ENCODE results near the gene NGB.

NGB gene

DNA sequence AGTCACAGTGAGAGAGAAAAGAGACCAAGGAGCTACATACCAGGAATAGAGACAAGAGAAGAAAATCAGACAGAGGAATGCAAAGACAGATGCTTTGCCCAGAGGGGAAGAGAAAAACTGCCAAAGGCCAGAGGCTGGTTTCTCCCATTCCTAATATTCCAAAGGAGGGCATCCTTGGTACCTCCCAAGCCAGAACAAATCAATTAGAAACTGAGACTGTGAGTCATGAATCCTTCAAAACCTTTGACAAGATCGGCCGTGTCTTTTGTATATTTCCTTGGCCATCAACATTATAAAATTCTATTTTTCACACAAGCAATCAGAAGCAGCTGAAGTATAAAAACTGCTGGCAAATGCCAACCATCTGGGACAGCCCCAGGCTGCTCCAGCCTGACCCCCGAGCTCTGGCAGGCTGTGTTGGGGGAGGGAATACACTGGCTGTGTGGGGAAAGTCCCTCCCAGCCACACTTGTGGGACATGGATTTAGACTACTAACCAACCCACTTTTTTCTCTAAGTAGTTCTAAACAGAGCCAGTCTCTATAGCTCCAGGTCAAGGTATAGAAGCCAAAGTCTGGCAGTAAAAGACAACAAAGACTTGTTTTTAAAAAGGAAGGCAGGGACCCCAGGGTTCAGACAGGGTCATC is 36.0 kb upstream of the NGB start:
- no peak for DNase-seq (ENCODE audit: low read depth)
- TF ChIP-seq, protein P1, sequence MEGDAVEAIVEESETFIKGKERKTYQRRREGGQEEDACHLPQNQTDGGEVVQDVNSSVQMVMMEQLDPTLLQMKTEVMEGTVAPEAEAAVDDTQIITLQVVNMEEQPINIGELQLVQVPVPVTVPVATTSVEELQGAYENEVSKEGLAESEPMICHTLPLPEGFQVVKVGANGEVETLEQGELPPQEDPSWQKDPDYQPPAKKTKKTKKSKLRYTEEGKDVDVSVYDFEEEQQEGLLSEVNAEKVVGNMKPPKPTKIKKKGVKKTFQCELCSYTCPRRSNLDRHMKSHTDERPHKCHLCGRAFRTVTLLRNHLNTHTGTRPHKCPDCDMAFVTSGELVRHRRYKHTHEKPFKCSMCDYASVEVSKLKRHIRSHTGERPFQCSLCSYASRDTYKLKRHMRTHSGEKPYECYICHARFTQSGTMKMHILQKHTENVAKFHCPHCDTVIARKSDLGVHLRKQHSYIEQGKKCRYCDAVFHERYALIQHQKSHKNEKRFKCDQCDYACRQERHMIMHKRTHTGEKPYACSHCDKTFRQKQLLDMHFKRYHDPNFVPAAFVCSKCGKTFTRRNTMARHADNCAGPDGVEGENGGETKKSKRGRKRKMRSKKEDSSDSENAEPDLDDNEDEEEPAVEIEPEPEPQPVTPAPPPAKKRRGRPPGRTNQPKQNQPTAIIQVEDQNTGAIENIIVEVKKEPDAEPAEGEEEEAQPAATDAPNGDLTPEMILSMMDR (conservative IDR thresholded peaks at IDR 0.05; ENCODE audit: control insufficient read depth, insufficient read depth, low read depth, low read length): no peak
- no peak overlapping the region for H3K4me3 ChIP-seq (ENCODE audit: control insufficient read depth, low read depth, low read length)

DNA sequence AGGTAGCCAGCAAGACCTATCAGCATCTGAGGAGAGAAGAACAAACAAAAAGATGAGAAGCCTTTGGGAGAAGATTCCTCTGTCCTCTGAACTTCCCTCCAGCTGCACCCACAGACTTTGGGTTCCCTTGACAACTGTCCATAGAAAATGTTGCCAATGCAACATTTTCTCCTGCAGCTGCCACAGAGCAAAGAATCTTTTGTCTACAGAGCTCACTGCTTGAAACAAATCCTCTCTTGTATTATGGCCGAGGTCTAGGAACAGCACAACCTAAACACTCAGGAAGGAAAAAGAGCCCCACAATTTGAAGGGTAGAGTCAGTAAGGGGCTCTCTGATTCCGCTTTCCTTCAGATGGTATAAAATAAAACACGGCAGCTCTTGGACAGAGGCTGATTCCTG is 35.4 kb upstream of the NGB start:
- no peak for DNase-seq (ENCODE audit: low read depth)
- TF ChIP-seq, protein P1 (conservative IDR thresholded peaks at IDR 0.05; ENCODE audit: control insufficient read depth, insufficient read depth, low read depth, low read length): no peak
- H3K4me3 ChIP-seq (ENCODE audit: control insufficient read depth, low read depth, low read length): no peak overlapping the region

DNA sequence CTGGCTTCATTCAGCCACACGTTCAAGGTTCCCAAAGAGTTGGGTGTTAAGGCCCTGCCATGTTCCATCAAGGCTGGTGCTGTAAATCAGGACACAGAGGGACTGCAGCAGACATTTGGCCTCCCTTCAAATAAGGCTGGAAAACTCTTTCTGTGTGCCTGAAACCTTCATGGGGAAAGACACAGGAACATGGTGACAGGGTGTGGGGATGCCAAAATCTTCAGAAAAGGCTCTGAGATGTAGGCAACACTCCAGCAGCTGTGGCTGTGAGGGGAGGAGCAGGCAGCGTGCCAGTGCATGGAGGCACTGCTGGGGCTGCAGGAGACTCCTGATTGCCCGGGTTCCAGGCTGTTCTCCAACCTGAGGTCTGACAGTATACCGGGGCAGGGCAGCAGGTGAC is 34.7 kb upstream of the NGB start:
- H3K4me3 ChIP-seq (ENCODE audit: control insufficient read depth, low read depth, low read length): no peak overlapping the region
- no peak for DNase-seq (ENCODE audit: low read depth)

DNA sequence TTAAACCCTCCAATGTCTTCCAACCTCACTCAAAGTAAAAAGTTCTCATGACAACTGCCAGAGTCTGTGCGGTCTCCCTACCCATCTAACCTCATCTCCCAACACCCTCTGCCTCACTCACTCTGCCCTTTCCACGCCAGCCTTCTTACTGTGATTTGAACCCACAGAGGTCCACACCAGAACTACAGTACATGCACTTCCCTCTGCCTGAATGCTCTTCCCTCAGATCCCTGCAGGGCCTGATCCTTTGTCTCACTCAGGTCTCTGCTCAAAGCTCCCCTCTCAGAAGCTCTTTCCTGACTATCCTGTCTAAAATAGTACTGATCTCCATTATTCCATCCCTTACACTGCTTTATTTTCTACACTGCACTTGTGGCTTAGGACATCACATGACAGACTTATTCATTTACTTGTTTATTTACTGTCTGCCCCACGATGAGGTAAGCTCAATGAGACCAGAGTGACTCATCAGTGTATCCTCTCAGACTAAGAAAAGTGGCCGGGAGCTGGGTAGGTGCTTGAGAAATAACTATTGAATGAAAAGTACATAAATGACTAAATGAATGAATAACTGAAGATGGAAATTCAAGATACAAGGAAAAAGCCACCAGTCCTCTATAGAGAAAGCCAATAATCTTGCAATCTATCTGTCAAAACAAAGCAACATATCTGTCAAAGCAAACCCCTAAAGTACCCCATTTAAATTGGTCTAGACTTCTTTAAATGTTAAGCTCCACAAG is 32.6 kb upstream of the NGB start:
- DNase-seq (ENCODE audit: low read depth): peak; percentile 97
- TF ChIP-seq, protein P1 (conservative IDR thresholded peaks at IDR 0.05; ENCODE audit: control insufficient read depth, insufficient read depth, low read depth, low read length): no peak
- no peak overlapping the region for H3K4me3 ChIP-seq (ENCODE audit: control insufficient read depth, low read depth, low read length)

More for the DNA sequence above, 34.7 kb upstream of the NGB start:
- TF ChIP-seq, protein P1 (conservative IDR thresholded peaks at IDR 0.05; ENCODE audit: control insufficient read depth, insufficient read depth, low read depth, low read length): no peak

DNA sequence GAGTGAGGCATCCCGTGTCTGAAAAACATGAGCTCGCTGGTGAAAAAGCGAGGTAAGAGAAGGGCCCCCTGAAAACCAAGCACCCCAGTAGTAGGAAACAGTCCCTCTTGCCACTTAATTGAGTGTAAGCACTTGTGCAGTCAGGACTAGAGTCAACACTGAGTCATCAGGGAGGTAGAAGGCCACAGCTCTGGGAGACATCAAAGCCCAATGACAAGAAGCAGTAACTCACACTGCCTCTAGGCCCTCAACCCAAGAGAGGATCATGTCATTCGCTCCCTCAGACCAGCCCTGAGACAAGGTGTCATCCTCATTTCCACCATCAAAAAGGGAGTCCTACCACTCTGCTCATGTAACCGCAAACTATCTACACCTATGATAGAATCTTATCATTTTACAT is 31.9 kb upstream of the NGB start:
- TF ChIP-seq, protein P1 (conservative IDR thresholded peaks at IDR 0.05; ENCODE audit: control insufficient read depth, insufficient read depth, low read depth, low read length): no peak
- peak; percentile 81 for DNase-seq (ENCODE audit: low read depth)

DNA sequence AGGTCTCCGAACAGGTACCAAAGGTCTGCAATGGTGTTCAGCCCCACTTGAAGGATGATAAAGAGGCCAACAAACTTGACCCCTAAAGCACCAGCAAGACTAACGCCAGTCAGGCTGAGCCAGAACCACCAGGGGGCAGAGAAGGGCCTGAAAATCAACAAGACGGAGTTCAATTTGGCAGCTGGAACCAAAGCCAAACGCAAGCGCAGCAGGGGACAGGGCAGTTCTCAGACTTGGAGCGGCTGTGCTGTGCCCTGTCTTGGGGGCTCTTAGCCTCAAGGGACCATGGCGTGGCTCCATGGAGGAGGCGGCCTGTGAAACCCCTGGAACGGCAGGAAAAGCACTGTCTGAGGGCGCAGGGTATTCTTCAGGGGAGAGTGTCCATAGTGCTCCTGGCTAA is 30.1 kb upstream of the NGB start:
- H3K4me3 ChIP-seq (ENCODE audit: control insufficient read depth, low read depth, low read length): no peak overlapping the region
- TF ChIP-seq, protein P1 (conservative IDR thresholded peaks at IDR 0.05; ENCODE audit: control insufficient read depth, insufficient read depth, low read depth, low read length): peak; percentile 91
- peak; percentile 87 for DNase-seq (ENCODE audit: low read depth)

More for the DNA sequence above, 31.9 kb upstream of the NGB start:
- no peak overlapping the region for H3K4me3 ChIP-seq (ENCODE audit: control insufficient read depth, low read depth, low read length)
